ENCODE measurements around the gene ENTPD8.

The ENTPD8 gene

DNA sequence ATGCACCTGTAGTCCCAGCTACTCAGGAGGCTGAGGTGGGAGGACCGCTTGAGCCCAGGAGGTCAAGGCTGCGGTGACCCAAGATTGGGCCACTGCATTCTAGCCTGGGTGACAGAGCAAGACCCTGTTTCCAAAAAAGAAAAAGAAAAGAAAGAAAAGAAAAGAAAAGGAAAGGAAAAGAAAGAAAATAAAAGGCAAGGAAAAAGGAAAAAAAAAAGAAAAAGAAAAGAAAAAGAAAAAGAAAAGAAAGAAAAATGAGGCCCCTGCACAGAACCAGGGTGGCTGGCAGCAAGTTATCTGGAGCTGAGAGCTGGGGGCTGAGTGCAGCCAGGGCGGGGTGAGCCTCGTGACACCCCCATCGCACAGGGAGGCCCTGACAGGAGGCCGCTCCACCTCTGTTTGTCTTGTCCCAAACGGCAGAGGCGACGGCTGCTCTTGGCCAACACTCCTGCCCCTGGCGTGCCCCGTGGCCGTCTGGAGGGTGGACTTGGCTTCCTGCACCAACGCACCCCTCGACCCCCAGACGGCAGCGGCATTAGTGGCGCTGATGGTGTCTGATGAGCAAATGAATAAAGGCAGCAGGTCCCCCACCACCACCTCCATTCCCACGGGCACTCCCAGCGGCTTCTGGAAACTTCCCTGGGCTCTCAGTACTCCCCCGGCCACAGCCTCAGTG lies 34.9 kb downstream of the ENTPD8 start:
- in situ Hi-C loops (cut with HindIII; ENCODE audit: low pct_ligation_motif_present, low pct_unique_long_range_greater_than_20kb, low sequenced_read_pairs) = no loop called here
- no peak for DNase-seq

- in situ Hi-C loops (cut with HindIII; ENCODE audit: low pct_ligation_motif_present, low pct_unique_long_range_greater_than_20kb, low sequenced_read_pairs) = no loop called here
- DNase-seq = no peak
Measured at GRCh38 chr9:137405677-137406081, 35.5 kb downstream of the ENTPD8 start.

- no peak for DNase-seq
- in situ Hi-C loops (cut with HindIII; ENCODE audit: low pct_ligation_motif_present, low pct_unique_long_range_greater_than_20kb, low sequenced_read_pairs) = no loop called here
Measured at GRCh38 chr9:137404961-137405567, 36.1 kb downstream of the ENTPD8 start.

DNA sequence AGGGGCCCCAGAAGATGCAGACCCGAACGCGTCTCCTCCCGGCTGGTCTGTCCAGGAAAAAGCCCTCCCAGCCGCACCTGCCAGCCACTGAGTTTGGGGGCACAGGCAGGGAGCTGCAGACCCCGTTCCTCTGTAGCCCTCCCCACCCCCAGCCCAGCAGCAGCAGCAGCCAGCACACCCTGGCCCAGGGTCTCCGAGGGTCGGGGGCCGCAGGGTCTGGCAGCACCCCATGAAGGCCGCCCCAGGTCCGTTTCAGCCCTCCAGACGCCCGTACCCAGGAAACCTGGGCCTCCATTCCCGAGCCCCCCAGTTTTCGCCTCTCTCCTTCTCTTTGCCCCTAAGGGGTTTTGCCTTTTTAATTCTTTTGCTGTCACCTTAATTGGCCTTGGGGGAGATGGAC lies 37.9 kb downstream of the ENTPD8 start:
- in situ Hi-C loops (cut with HindIII; ENCODE audit: low pct_ligation_motif_present, low pct_unique_long_range_greater_than_20kb, low sequenced_read_pairs) = no loop called here

DNA sequence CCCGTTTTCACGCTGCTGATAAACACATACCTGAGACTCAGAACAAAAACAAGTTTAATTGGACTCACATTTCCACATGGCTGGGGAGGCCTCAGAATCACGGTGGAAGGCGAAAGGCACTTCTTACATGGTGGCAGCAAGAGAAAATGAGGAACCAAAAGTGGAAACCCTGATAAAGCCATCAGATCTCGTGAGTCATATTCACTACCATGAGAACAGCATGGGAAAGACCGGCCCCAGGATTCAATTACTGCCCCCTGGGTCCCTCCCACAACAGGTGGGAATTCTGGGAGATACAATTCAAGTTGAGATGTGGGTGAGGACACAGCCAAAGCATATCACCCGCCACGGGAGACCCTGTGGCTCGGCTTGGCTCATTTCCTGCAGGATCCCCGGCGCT lies 38.4 kb downstream of the ENTPD8 start:
- DNase-seq = no peak
- in situ Hi-C loops (cut with HindIII; ENCODE audit: low pct_ligation_motif_present, low pct_unique_long_range_greater_than_20kb, low sequenced_read_pairs) = no loop called here

More for the DNA sequence above, 37.9 kb downstream of the ENTPD8 start:
- DNase-seq = no peak

DNA sequence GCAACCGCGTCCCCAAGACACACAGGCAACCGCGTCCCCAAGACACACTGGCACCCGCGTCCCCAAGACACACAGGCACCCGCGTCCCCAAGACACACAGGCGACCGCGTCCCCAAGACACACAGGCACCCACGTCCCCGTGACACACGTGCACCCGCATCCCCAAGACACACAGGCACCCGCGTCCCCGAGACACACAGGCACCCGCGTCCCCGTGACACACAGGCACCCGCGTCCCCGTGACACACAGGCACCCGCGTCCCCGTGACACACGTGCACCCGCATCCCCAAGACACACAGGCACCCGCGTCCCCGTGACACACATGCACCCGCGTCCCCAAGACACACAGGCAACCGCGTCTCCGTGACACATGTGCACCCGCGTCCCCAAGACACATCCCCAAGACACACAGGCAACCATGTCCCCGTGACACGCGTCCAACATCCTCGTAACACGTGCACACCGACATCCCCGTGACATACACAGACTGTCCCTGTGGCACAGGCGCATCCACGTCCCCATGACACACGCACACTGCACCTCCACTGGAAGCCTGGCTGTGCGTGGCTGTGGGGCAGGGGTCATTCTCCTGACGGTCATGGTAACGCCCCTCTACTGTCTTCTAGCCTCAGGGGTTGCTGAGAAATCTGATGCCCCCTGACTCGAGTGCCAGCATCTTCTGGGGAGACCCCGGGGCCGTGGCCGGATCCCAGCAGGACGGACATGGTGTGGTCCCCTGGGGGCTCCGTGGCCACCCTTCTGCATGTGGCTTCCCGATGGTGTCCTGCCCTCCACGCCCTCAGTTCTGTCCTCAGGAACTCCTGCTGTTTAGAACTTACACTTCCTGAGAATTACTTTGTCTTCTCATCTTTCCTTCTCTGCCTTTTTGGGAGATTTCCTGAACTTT lies 42.3 kb downstream of the ENTPD8 start:
- DNase-seq = no peak
- in situ Hi-C loops (cut with HindIII; ENCODE audit: low pct_ligation_motif_present, low pct_unique_long_range_greater_than_20kb, low sequenced_read_pairs) = no loop called here

- DNase-seq = no peak
- in situ Hi-C loops (cut with HindIII; ENCODE audit: low pct_ligation_motif_present, low pct_unique_long_range_greater_than_20kb, low sequenced_read_pairs) = no loop called here
Measured at GRCh38 chr9:137397675-137398423, 43.3 kb downstream of the ENTPD8 start.

DNA sequence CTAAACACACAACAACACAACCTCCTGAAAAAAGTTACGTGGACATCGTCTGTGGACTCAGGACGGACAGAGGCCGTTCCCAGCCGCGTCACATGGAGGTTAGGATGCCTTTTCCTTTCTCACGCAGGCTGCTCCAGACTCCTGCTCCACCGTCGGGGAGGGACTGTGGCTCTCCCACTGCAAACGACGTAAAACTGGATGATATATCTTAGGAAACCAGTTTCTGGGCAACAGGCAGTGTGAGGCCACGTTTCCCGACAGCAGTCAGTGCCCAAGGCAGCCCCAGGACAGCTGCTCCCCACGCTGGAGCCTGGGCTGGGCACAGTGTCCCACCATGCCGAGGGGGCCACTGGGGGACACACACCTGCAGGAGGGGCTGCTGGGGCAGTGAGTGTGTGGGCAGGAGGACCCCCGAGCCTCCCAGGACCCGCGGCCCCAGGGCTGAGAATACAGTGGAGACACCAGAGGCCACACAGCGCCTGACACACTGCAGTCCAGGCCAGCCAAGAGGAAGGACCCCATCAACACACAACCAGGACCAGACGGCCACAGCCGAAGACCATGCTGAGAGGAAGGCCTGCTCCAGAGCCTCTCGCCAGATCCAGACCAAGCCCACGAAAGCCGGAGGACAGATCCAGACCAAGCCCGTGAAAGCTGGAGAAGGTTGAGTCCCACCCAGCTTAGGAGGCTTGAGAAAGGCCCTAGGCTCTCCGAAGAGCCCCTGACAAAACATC lies 44.4 kb downstream of the ENTPD8 start:
- in situ Hi-C loops (cut with HindIII; ENCODE audit: low pct_ligation_motif_present, low pct_unique_long_range_greater_than_20kb, low sequenced_read_pairs) = no loop called here
- DNase-seq = no peak

DNA sequence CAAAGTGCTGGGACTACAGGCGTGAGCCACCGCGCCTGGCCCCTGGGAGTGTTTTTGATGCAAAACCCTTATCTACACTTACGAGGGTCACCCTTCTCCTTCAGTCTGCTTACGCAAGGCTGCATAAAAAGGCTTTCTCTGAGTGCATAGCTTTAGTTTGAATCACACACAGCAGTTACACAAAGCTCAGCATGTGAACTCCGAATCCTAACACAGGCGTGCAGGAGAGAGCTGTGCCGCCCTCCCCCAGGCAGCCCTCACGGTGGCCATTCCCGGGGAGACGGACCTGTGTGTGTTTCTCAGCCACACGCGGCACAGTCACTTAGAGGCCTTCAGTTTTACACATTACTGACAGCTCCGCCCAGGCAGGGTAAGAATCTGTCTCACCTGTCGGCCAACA lies 44.9 kb downstream of the ENTPD8 start:
- no peak for DNase-seq
- in situ Hi-C loops (cut with HindIII; ENCODE audit: low pct_ligation_motif_present, low pct_unique_long_range_greater_than_20kb, low sequenced_read_pairs) = no loop called here

GRCh38 chr9:137395666-137396010 lies 45.5 kb downstream of the ENTPD8 start:
- no peak for DNase-seq
- in situ Hi-C loops (cut with HindIII; ENCODE audit: low pct_ligation_motif_present, low pct_unique_long_range_greater_than_20kb, low sequenced_read_pairs) = no loop called here

- in situ Hi-C loops (cut with HindIII; ENCODE audit: low pct_ligation_motif_present, low pct_unique_long_range_greater_than_20kb, low sequenced_read_pairs) = no loop called here
- no peak for DNase-seq
Measured at GRCh38 chr9:137394866-137395665, 46.1 kb downstream of the ENTPD8 start.

GRCh38 chr9:137393176-137394150 lies 47.7 kb downstream of the ENTPD8 start:
- no peak for DNase-seq
- in situ Hi-C loops (cut with HindIII; ENCODE audit: low pct_ligation_motif_present, low pct_unique_long_range_greater_than_20kb, low sequenced_read_pairs) = no loop called here

DNA sequence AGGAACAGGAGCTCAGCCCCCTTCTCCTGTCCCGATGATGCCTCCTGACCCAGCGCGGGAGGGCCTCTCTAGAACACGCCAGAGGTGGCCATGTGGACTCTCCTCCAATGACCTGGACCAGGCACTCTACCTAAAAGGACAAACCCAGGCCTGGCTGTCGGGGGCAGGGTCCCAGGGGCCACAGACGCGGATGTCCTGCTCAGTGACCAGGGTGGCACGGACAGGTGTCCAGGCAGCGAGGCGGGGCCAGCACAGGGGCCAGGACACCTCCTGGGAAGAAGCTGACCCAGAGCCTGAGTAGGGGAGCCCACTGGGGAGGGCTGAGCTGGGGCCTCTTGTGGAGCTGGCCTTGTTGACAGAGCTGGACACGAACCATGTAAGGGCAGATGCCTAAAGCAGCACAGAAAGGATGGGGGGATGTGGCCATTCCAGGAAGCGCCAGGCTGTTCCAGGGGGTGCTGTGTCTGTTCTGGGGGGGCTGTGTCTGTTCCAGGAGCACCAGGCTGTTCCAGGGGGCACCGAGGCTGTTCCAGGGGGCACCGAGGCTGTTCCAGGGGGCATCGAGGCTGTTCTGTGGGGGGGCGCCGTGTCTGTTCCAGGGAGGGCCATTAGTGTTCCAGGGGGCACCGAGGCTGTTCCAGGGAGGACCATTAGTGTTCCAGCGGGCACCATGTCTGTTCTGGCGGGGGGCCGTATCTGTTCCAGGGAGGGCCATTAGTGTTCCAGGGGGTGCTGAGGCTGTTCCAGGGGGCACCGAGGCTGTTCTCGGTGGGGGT lies 48.7 kb downstream of the ENTPD8 start:
- DNase-seq = no peak
- in situ Hi-C loops (cut with HindIII; ENCODE audit: low pct_ligation_motif_present, low pct_unique_long_range_greater_than_20kb, low sequenced_read_pairs) = no loop called here

DNA sequence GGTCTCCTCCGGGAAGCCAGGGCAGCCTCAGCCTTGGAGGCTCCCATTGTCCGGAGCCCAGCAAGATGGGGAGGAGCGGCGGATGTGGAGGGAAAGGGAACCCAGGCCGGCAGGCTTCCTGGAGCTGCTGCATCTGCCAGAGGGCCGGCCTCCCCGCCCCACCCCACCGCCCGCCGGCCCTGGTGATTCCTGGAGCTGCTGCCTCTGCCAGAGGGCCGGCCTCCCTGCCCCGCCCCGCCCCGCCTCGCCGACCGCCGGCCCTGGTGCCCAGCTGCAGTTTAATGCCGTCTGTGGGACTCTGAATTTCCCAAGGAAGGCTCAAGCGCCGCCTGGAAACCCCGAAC lies 49.8 kb downstream of the ENTPD8 start:
- in situ Hi-C loops (cut with HindIII; ENCODE audit: low pct_ligation_motif_present, low pct_unique_long_range_greater_than_20kb, low sequenced_read_pairs) = no loop called here

GRCh38 chr9:137390553-137391410 lies 50.4 kb downstream of the ENTPD8 start:
- DNase-seq = no peak
- in situ Hi-C loops (cut with HindIII; ENCODE audit: low pct_ligation_motif_present, low pct_unique_long_range_greater_than_20kb, low sequenced_read_pairs) = no loop called here

More for the DNA sequence above, 49.8 kb downstream of the ENTPD8 start:
- no peak for DNase-seq

All from ACHN (cell line).